Liver (tissue), 10 donors: ENCODE data around the gene DEGS1. TPM values are rescaled to one million over a fixed set of nuclear protein-coding genes. Genes with fewer than 3 reads are reported as not detected.

ENCODE experiments used
- DNase-seq: peaks from one replicate; pipeline ENCODE4 v3.0.0-alpha.2; 2017; ENCODE audit warnings: low spot score
- H3K27ac ChIP-seq, 2 donors: one replicate each; pipeline ENCODE4 v1.7.0; 2013; ENCODE audit warnings: inconsistent platforms in 2 of 2, low read length in 2 of 2, control low read depth in 1 of 2, low read depth in 1 of 2, mild to moderate bottlenecking in 1 of 2
- H3K27me3 ChIP-seq, 4 donors: one replicate each; pipeline versions ENCODE4 v1.6.1 to v1.7.0; 2013; ENCODE audit warnings: low read length in 3 of 4, inconsistent platforms in 1 of 4, mild to moderate bottlenecking in 1 of 4, moderate library complexity in 1 of 4; ENCODE audit not compliant: control insufficient read depth in 4 of 4, insufficient read depth in 4 of 4
- H3K36me3 ChIP-seq, 4 donors: one replicate each; pipeline versions ENCODE4 v1.6.1 to v1.7.0; 2013; ENCODE audit warnings: low read length in 3 of 4, mild to moderate bottlenecking in 3 of 4, low read depth in 1 of 4, moderate library complexity in 1 of 4; ENCODE audit not compliant: control insufficient read depth in 4 of 4, insufficient read depth in 3 of 4
- H3K4me1 ChIP-seq, 4 donors: one replicate each; pipeline versions ENCODE4 v1.6.1 to v1.7.0; 2013; ENCODE audit warnings: low read length in 3 of 4, mild to moderate bottlenecking in 3 of 4, moderate library complexity in 1 of 4; ENCODE audit not compliant: control insufficient read depth in 4 of 4, insufficient read depth in 4 of 4
- H3K4me3 ChIP-seq, 3 donors: one replicate each; pipeline versions ENCODE4 v1.6.1 to v1.7.0; 2013; ENCODE audit warnings: low read length in 3 of 3, control low read depth in 1 of 3, low read depth in 1 of 3, mild to moderate bottlenecking in 1 of 3
- H3K9ac ChIP-seq, 2 donors: one replicate each; pipeline ENCODE4 v1.7.0; 2013; ENCODE audit warnings: low read length in 2 of 2, mild to moderate bottlenecking in 2 of 2, moderate library complexity in 2 of 2, control low read depth in 1 of 2, low read depth in 1 of 2
- H3K9me3 ChIP-seq, 4 donors: one replicate each; pipeline versions ENCODE4 v1.6.1 to v1.7.0; 2013; ENCODE audit warnings: low read length in 3 of 4; ENCODE audit not compliant: control insufficient read depth in 4 of 4
- ATF3 ChIP-seq: IDR thresholded peaks from 2 replicates; pipeline ENCODE4 v1.6.1; 2016; ENCODE audit warnings: antibody characterized with exemption
- EGR1 ChIP-seq, 2 donors: IDR thresholded peaks; 2 replicates each; pipeline ENCODE4 v1.6.1; 2016 to 2018; ENCODE audit warnings: antibody characterized with exemption in 2 of 2, low read depth in 2 of 2
- GABPA ChIP-seq, 2 donors: IDR thresholded peaks in 1 of 2; conservative IDR thresholded peaks in 1 of 2; 2 replicates each; pipeline ENCODE4 v1.6.1; 2016; ENCODE audit warnings: antibody characterized with exemption in 2 of 2, mild to moderate bottlenecking in 1 of 2, moderate library complexity in 1 of 2
- HNF4A ChIP-seq, 2 donors: conservative IDR thresholded peaks; 2 replicates each; pipeline ENCODE4 v1.6.1; 2016; ENCODE audit warnings: antibody characterized with exemption in 2 of 2, mild to moderate bottlenecking in 2 of 2
- HNF4G ChIP-seq: IDR thresholded peaks from 2 replicates; pipeline ENCODE4 v1.6.1; 2016; ENCODE audit warnings: antibody characterized with exemption
- JUND ChIP-seq, 2 donors: IDR thresholded peaks; 2 replicates each; pipeline ENCODE4 v1.6.1; 2016; ENCODE audit warnings: antibody characterized with exemption in 2 of 2
- NR2F2 ChIP-seq: IDR thresholded peaks from 2 replicates; pipeline ENCODE4 v1.6.1; 2016; ENCODE audit warnings: antibody characterized with exemption
- RXRA ChIP-seq, 2 donors: IDR thresholded peaks; 2 replicates each; pipeline ENCODE4 v1.6.1; 2017 to 2018; ENCODE audit warnings: antibody characterized with exemption in 2 of 2, mild to moderate bottlenecking in 1 of 2
- SP1 ChIP-seq: IDR thresholded peaks from 2 replicates; pipeline ENCODE4 v1.6.1; 2018; ENCODE audit warnings: antibody characterized with exemption, mild to moderate bottlenecking
- TAF1 ChIP-seq: conservative IDR thresholded peaks from 2 replicates; pipeline ENCODE4 v1.6.1; 2016; ENCODE audit warnings: antibody characterized with exemption, mild to moderate bottlenecking
- YY1 ChIP-seq: IDR thresholded peaks from 2 replicates; pipeline ENCODE4 v1.6.1; 2016; ENCODE audit warnings: antibody characterized with exemption, mild to moderate bottlenecking
- ZBTB33 ChIP-seq: IDR thresholded peaks from 2 replicates; pipeline ENCODE4 v1.6.1; 2016; ENCODE audit warnings: antibody characterized with exemption
- WGBS: extraction: QIAGEN DNeasy Blood & Tissue Kit; methylation state at CpG from one replicate; pipeline ENCODE4 v1.1.7; 2013; 5-methylcytosine and 5-hydroxymethylcytosine counted together
- polyA plus RNA-seq, 2 donors: library from polyadenylated mRNA; stranded (reverse) in 1 of 2; unstranded in 1 of 2; fragments of 200-250 nt in 1 of 2; fragments of >200 nt in 1 of 2; fragmentation: Nextera tagmentation in 1 of 2; extraction: Ambion mirVana in 1 of 2; gene quantifications; one replicate each; pipeline versions ENCODE4 v1.2.1 to v1.2.3, GENCODE V29; 2013 to 2015
- small RNA-seq: library from RNA; depleted of rRNA; stranded (forward); fragments of <200 nt; gene quantifications from one replicate; pipeline ENCODE3, GENCODE V24; 2014
- total RNA-seq, 2 donors: library from RNA; depleted of rRNA; stranded (reverse); fragments of >200 nt; gene quantifications; one replicate each; pipeline ENCODE4 v1.2.3, GENCODE V29; 2014
- donor health status: healthy.
- donor health status: healthy.
- donor health status: healthy.
- donor health status: healthy.
- donor health status: healthy.

The DEGS1 gene
- total and polyA plus RNA-seq, 4 donors: 21.7 to 26.7 (median 22.6) TPM

GRCh38 chr1:224238212-224238611 lies 55.2 kb downstream of the DEGS1 start:
- Histone ChIP-seq H3K27ac (no peak overlapping the region), H3K9me3 (no peaks in the 10 kb centered on the region), H3K36me3 (peaks cover 1 to 11% (median 3%) of the 10 kb centered on the region in 4 donors), H3K4me1 (no peaks in the 10 kb centered on the region), H3K9ac (no peak overlapping the region), H3K4me3 (no peak overlapping the region), H3K27me3 (no peaks in the 10 kb centered on the region)
- DNase-seq: no peak
- WGBS: 90% methylated on average over 9 of the region's 9 CpGs
- TF ChIP-seq JUND (IDR thresholded peaks at IDR 0.05) (no peak), NR2F2 (no peak), EGR1 (IDR thresholded peaks at IDR 0.05; ENCODE audit: low read depth in 2 of 2) (no peak), ZBTB33 (no peak), GABPA (IDR thresholded peaks at IDR 0.05 in 1 of 2, conservative IDR thresholded peaks at IDR 0.05 in 1 of 2) (no peak), YY1 (no peak), HNF4A (conservative IDR thresholded peaks at IDR 0.05) (no peak), TAF1 (no peak)

GRCh38 chr1:224238756-224239155 lies 55.7 kb downstream of the DEGS1 start:
- DNase-seq: no peak
- Histone ChIP-seq H3K27ac (no peak overlapping the region), H3K4me1 (no peaks in the 10 kb centered on the region), H3K9me3 (no peaks in the 10 kb centered on the region), H3K4me3 (no peak overlapping the region), H3K36me3 (peaks cover 1 to 11% (median 3%) of the 10 kb centered on the region in 4 donors), H3K27me3 (no peaks in the 10 kb centered on the region), H3K9ac (no peak overlapping the region)
- no peak for TF ChIP-seq SP1
- no peak for TF ChIP-seq RXRA (IDR thresholded peaks at IDR 0.05)
- no peak for TF ChIP-seq NR2F2
- no peak for TF ChIP-seq HNF4G
- no peak for TF ChIP-seq ZBTB33
- no peak for TF ChIP-seq GABPA (IDR thresholded peaks at IDR 0.05 in 1 of 2, conservative IDR thresholded peaks at IDR 0.05 in 1 of 2)
- TF ChIP-seq ATF3: no peak
- WGBS: 83% methylated on average over 3 of the region's 3 CpGs

Small RNA genes within 50 kb of the gene (small RNA-seq; reads per million reads assigned to genes)
- gene AC092809.3: not detected
- gene RF00139: not detected

Other genes starting within 250 kb of the DEGS1 start
- gene FBXO28, start 69.1 kb upstream of the DEGS1 start, total RNA-seq: 10 to 100 TPM; 17.4 to 23.1 TPM
- gene FBXO28, start 69.1 kb upstream of the DEGS1 start, polyA plus RNA-seq: 1 to 10 TPM; 6.7 to 8.9 TPM
- gene NVL, start 146.9 kb downstream of the DEGS1 start, total RNA-seq: 10 to 100 TPM; 13.7 to 14.0 TPM
- 1 to 10 TPM; 5.3 to 8.3 TPM for gene NVL, start 146.9 kb downstream of the DEGS1 start, polyA plus RNA-seq
- gene CNIH4, start 173.6 kb downstream of the DEGS1 start, total RNA-seq: 10 to 100 TPM; 11.9 to 22.2 TPM
- gene CNIH4, start 173.6 kb downstream of the DEGS1 start, polyA plus RNA-seq: 10 to 100 TPM; 36.1 to 40.2 TPM